Measurements from ENCODE around the gene IL3.

IL3 gene

GRCh38 chr5:132086277-132086794 is 25.9 kb downstream of the IL3 start:
- TF ChIP-seq CTCF (IDR thresholded peaks at IDR 0.05; ENCODE audit: borderline replicate concordance, insufficient read depth, low read depth, low read length) = no peak
- no peak overlapping the region for H3K4me3 ChIP-seq (ENCODE audit: low read depth, low read length)

GRCh38 chr5:132087176-132087575 is 26.7 kb downstream of the IL3 start:
- TF ChIP-seq CTCF (IDR thresholded peaks at IDR 0.05; ENCODE audit: borderline replicate concordance, insufficient read depth, low read depth, low read length) = no peak
- H3K4me3 ChIP-seq (ENCODE audit: low read depth, low read length) = no peak overlapping the region

- no peak for TF ChIP-seq CTCF (IDR thresholded peaks at IDR 0.05; ENCODE audit: borderline replicate concordance, insufficient read depth, low read depth, low read length)
- no peak overlapping the region for H3K4me3 ChIP-seq (ENCODE audit: low read depth, low read length)
Measured at GRCh38 chr5:132087661-132088060, 27.2 kb downstream of the IL3 start.

DNA sequence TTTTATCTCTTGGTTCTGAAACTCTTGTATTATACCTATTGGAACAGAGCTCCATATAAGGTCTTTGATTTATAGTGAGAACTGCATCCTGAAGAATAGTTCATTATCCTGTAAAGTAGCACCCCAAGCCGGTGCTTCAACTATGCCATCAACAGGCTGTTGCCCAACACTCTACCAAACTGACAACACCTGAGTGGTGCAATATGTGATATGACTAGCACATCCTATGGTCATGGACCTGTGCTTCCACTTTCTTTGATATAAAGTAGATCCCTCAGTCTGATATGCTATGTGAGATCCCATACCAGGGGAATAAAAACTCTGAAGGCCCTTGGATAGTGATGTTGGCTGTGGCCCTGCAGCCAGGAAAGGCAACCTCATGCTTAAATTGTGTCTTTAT is 28.9 kb downstream of the IL3 start:
- TF ChIP-seq CTCF (IDR thresholded peaks at IDR 0.05; ENCODE audit: borderline replicate concordance, insufficient read depth, low read depth, low read length) = no peak
- H3K4me3 ChIP-seq (ENCODE audit: low read depth, low read length) = no peak overlapping the region

- no peak for TF ChIP-seq CTCF (IDR thresholded peaks at IDR 0.05; ENCODE audit: borderline replicate concordance, insufficient read depth, low read depth, low read length)
- no peak overlapping the region for H3K4me3 ChIP-seq (ENCODE audit: low read depth, low read length)
Measured at GRCh38 chr5:132090107-132090506, 29.7 kb downstream of the IL3 start.

GRCh38 chr5:132093271-132093670 is 32.8 kb downstream of the IL3 start:
- H3K4me3 ChIP-seq (ENCODE audit: low read depth, low read length) = no peak overlapping the region
- TF ChIP-seq CTCF (IDR thresholded peaks at IDR 0.05; ENCODE audit: borderline replicate concordance, insufficient read depth, low read depth, low read length) = no peak

- H3K4me3 ChIP-seq (ENCODE audit: low read depth, low read length) = no peak overlapping the region
- TF ChIP-seq CTCF (IDR thresholded peaks at IDR 0.05; ENCODE audit: borderline replicate concordance, insufficient read depth, low read depth, low read length) = no peak
Measured at GRCh38 chr5:132094393-132095076, 34.1 kb downstream of the IL3 start.
